ENCODE data around the gene DGKI.

DGKI gene

GRCh38 chr7:137421366-137421765 lies 425.4 kb downstream of the DGKI start:
- no peak for TF ChIP-seq CTCF (IDR thresholded peaks at IDR 0.05)

GRCh38 chr7:137418841-137419240 lies 427.9 kb downstream of the DGKI start:
- no peak for TF ChIP-seq CTCF (IDR thresholded peaks at IDR 0.05)

DNA sequence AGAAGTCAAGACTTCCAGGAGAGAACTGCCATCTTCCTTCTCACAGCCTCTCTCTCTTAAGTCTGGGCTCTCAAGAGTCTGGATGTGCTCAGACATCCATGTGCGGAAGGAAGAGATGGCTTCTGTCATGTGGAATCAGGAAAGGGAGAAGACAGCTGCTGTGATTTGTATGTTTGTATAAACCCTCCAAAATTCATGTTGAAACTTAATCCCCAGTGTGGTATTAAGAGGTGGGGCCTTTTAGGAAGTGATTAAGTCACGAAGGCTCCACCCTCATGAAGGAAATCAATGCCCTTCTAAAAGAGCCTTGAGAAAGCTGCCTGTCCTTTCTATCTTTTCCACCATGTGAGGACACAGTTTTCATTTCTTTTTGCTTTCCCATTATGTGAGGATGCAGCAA lies 429.3 kb downstream of the DGKI start:
- TF ChIP-seq CTCF (IDR thresholded peaks at IDR 0.05): no peak

- no peak for TF ChIP-seq CTCF (IDR thresholded peaks at IDR 0.05)
Observed at GRCh38 chr7:137413901-137414300, 432.9 kb downstream of the DGKI start.

GRCh38 chr7:137411446-137411845 lies 435.3 kb downstream of the DGKI start:
- TF ChIP-seq CTCF (IDR thresholded peaks at IDR 0.05): no peak

DNA sequence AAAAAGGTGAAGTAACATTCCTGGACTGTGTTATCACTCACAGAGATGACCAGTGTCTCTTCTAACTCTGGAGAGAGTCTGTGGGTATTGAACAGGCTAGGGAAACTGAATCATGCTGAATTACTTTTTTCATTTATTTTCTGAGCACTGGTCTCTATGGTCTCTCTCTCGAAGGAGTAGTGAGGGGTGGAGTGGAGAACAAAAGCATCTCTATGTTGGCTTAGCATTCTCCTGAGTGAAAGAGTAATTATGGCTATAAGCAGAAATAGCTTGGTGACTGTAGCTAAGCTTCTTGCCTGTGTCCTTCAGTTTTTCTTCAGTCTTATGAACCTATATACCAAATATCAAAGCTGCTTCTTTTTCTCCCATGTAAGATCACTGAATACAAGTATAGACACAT lies 438.6 kb downstream of the DGKI start:
- no peak for TF ChIP-seq CTCF (IDR thresholded peaks at IDR 0.05)

DNA sequence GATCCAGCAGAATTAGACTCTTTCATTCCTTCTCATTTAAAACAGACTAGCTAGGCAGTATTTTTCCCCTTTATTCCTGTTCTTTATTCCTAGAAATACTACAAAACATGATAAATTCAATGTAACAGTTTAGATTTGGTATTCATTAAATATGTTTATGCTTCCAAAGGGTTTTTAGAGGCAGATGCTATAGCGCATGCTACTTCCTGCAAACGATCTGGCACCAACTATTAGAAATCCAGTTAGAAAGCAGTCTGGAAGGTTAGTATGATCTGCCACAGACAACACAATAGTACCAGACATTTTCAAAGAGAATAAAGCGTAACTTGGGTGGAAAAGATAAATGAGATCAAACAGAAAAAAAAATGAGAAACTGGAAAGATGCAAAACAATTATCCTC lies 439.7 kb downstream of the DGKI start:
- no peak for TF ChIP-seq CTCF (IDR thresholded peaks at IDR 0.05)

- TF ChIP-seq CTCF (IDR thresholded peaks at IDR 0.05): no peak
Observed at GRCh38 chr7:137404660-137405317, 442.0 kb downstream of the DGKI start.

Measured in LNCAP (cell line).